SK-N-SH (cell line): ENCODE results near the gene FATE1. TPM values are rescaled to one million over a fixed set of nuclear protein-coding genes. Genes with fewer than 3 reads are reported as not detected.

Experiments used
- CTCF ChIA-PET: fragments of 300-600, 350-600 bp; formaldehyde crosslinking; extraction: SDS; loops from one replicate; lab custom pipeline; 2021; lab: Yijun Ruan, JAX
- POLR2A ChIA-PET: fragments of 350-600 bp; sonication (Branson Sonifier 250); formaldehyde crosslinking; extraction: SDS; loops from one replicate; lab custom pipeline; 2020; ENCODE audit warnings: antibody characterized with exemption, inconsistent platforms; lab: Yijun Ruan, JAX
- DNase-seq: peaks from one replicate; pipeline ENCODE4 v3.0.0; 2012
- H2AFZ ChIP-seq: fragments of 200-600 bp; sonication (generic); 2 replicates; pipeline ENCODE4 v1.8.1; 2016; ENCODE audit warnings: antibody characterized with exemption, mild to moderate bottlenecking, low read depth
- H3F3A ChIP-seq: fragments of 200-600 bp; sonication (generic); replicated peaks from 2 replicates; pipeline ENCODE3; 2016; ENCODE audit warnings: antibody characterized with exemption, mild to moderate bottlenecking; ENCODE audit not compliant: insufficient read depth
- H3K27ac ChIP-seq, 2 experiments: fragments of 200-500 bp in 1 of 2; fragments of 200-600 bp in 1 of 2; sonication (Bioruptor generic) in 1 of 2; sonication (generic), shearing (Covaris generic) in 1 of 2; 2 replicates each; pipeline versions ENCODE4 v1.5.1 to v1.6.1; 2014 to 2016; ENCODE audit warnings: low read depth in 2 of 2, inconsistent platforms in 1 of 2, low read length in 1 of 2, mild to moderate bottlenecking in 1 of 2, mixed read lengths in 1 of 2
- H3K27me3 ChIP-seq: fragments of 200-600 bp; sonication (generic), shearing (Covaris generic); 2 replicates; pipeline ENCODE4 v1.6.1; 2016; ENCODE audit warnings: mixed run types; ENCODE audit not compliant: insufficient read depth
- H3K36me3 ChIP-seq, 2 experiments: fragments of 200-500 bp in 1 of 2; fragments of 200-600 bp in 1 of 2; sonication (Bioruptor generic) in 1 of 2; sonication (generic) in 1 of 2; replicated peaks in 1 of 2; 2 replicates each; pipeline versions ENCODE3 to v1.5.1; 2014 to 2016; ENCODE audit warnings: low read length in 1 of 2, mild to moderate bottlenecking in 1 of 2; ENCODE audit not compliant: insufficient read depth in 2 of 2, control insufficient read depth in 1 of 2
- H3K4me1 ChIP-seq, 2 experiments: fragments of 200-500 bp in 1 of 2; fragments of 200-600 bp in 1 of 2; sonication (Bioruptor generic) in 1 of 2; sonication (generic), shearing (Covaris generic) in 1 of 2; 2 replicates each; pipeline versions ENCODE4 v1.5.1 to v1.6.1; 2014 to 2016; ENCODE audit warnings: low read depth in 1 of 2, low read length in 1 of 2, mixed run types in 1 of 2; ENCODE audit not compliant: insufficient read depth in 2 of 2, control insufficient read depth in 1 of 2
- H3K4me2 ChIP-seq: fragments of 200-600 bp; sonication (generic), shearing (Covaris generic); 2 replicates; pipeline ENCODE4 v1.6.1; 2017; ENCODE audit warnings: mixed run types
- H3K4me3 ChIP-seq, 2 experiments: fragments of 200-500 bp in 1 of 2; fragments of 200-600 bp in 1 of 2; sonication (Bioruptor generic) in 1 of 2; sonication (generic), shearing (Covaris generic) in 1 of 2; 2 replicates each; pipeline versions ENCODE4 v1.5.1 to v1.8.1; 2014 to 2016; ENCODE audit warnings: low read depth in 2 of 2, inconsistent platforms in 1 of 2, low read length in 1 of 2, mild to moderate bottlenecking in 1 of 2, mixed read lengths in 1 of 2, moderate library complexity in 1 of 2
- H3K79me2 ChIP-seq: fragments of 200-600 bp; sonication (generic); 2 replicates; pipeline ENCODE4 v1.8.1; 2017; ENCODE audit warnings: mild to moderate bottlenecking; ENCODE audit not compliant: insufficient read depth
- H3K9ac ChIP-seq: fragments of 200-600 bp; sonication (generic); 2 replicates; pipeline ENCODE4 v1.6.1; 2017; ENCODE audit warnings: mixed run types
- H3K9me2 ChIP-seq: fragments of 200-600 bp; sonication (generic); 2 replicates; pipeline ENCODE4 v1.6.1; 2017; ENCODE audit warnings: mixed run types
- H3K9me3 ChIP-seq: fragments of 200-600 bp; sonication (generic); 2 replicates; pipeline ENCODE4 v1.6.1; 2017; ENCODE audit warnings: mixed run types, mild to moderate bottlenecking, moderate library complexity
- H4K20me1 ChIP-seq: fragments of 200-600 bp; sonication (generic); 2 replicates; pipeline ENCODE4 v1.6.1; 2017; ENCODE audit warnings: mild to moderate bottlenecking, mixed run types; ENCODE audit not compliant: insufficient read depth
- CHD2 ChIP-seq: fragments of 150-350 bp; IDR thresholded peaks from 2 replicates; pipeline ENCODE4 v1.6.1; 2018; ENCODE audit warnings: low read length; ENCODE audit not compliant: partially characterized antibody
- CTCF ChIP-seq: fragments of 200-600 bp; sonication (generic); IDR thresholded peaks from 2 replicates; pipeline ENCODE4 v1.6.1; 2017; ENCODE audit warnings: antibody characterized with exemption, mild to moderate bottlenecking, moderate library complexity
- ELF1 ChIP-seq: IDR thresholded peaks from 2 replicates; pipeline ENCODE4 v1.4.0; 2012
- FOSL2 ChIP-seq: IDR thresholded peaks from 2 replicates; pipeline ENCODE4 v1.4.0; 2012; ENCODE audit warnings: low read depth, mild to moderate bottlenecking, moderate library complexity, borderline replicate concordance
- FOXJ3 ChIP-seq: sonication (generic); formaldehyde crosslinking; IDR thresholded peaks from 2 replicates; pipeline ENCODE4 v1.5.1; 2020; ENCODE audit warnings: mild to moderate bottlenecking, missing genetic modification reagents
- FOXM1 ChIP-seq: IDR thresholded peaks from 2 replicates; pipeline ENCODE4 v1.4.0; 2012; ENCODE audit warnings: low read depth, mild to moderate bottlenecking
- GATA2 ChIP-seq: sonication (generic); formaldehyde crosslinking; IDR thresholded peaks from 2 replicates; pipeline ENCODE4 v1.5.0; 2020; ENCODE audit warnings: mild to moderate bottlenecking, missing genetic modification reagents
- IRF3 ChIP-seq: fragments of 150-350 bp; IDR thresholded peaks from 2 replicates; pipeline ENCODE4 v1.6.1; 2016; ENCODE audit warnings: mild to moderate bottlenecking, low read depth, low read length
- JUND ChIP-seq: IDR thresholded peaks from 2 replicates; pipeline ENCODE4 v1.4.0; 2012
- MEF2A ChIP-seq: IDR thresholded peaks from 2 replicates; pipeline ENCODE4 v1.4.0; 2012; ENCODE audit warnings: low read depth, borderline replicate concordance
- MXI1 ChIP-seq: IDR thresholded peaks from 2 replicates; pipeline ENCODE4 v1.6.1; 2012; ENCODE audit warnings: mild to moderate bottlenecking, low read depth, low read length, improper control_type of control experiment
- NFIC ChIP-seq: IDR thresholded peaks from 2 replicates; pipeline ENCODE4 v1.4.0; 2012; ENCODE audit warnings: borderline replicate concordance
- PBX3 ChIP-seq: IDR thresholded peaks from 2 replicates; pipeline ENCODE4; 2012
- POLR2AphosphoS5 ChIP-seq: IDR thresholded peaks from 2 replicates; pipeline ENCODE4 v1.6.1; 2012; ENCODE audit warnings: low read depth, low read length
- RAD21 ChIP-seq: IDR thresholded peaks from 2 replicates; pipeline ENCODE4 v1.6.1; 2012; ENCODE audit warnings: mild to moderate bottlenecking, low read length
- RCOR1 ChIP-seq: fragments of 150-350 bp; IDR thresholded peaks from 2 replicates; pipeline ENCODE4 v1.6.1; 2017; ENCODE audit warnings: antibody characterized with exemption, low read length
- RFX5 ChIP-seq: IDR thresholded peaks from 2 replicates; pipeline ENCODE4 v1.6.1; 2012; ENCODE audit warnings: mild to moderate bottlenecking, improper control_type of control experiment, low read length
- SMC3 ChIP-seq: IDR thresholded peaks from 2 replicates; pipeline ENCODE4 v1.6.1; 2012; ENCODE audit warnings: low read depth, low read length, improper control_type of control experiment
- TEAD4 ChIP-seq: IDR thresholded peaks from 2 replicates; pipeline ENCODE4 v1.4.0; 2012; ENCODE audit warnings: mild to moderate bottlenecking, borderline replicate concordance; ENCODE audit not compliant: insufficient read depth
- USF1 ChIP-seq: IDR thresholded peaks from 2 replicates; pipeline ENCODE4 v1.4.0; 2012; ENCODE audit warnings: low read depth, borderline replicate concordance
- USF2 ChIP-seq: fragments of 150-350 bp; IDR thresholded peaks from 2 replicates; pipeline ENCODE4 v1.6.1; 2017; ENCODE audit warnings: antibody characterized with exemption, low read length, low read depth, borderline replicate concordance
- WGBS: methylation state at CpG from one replicate; pipeline ENCODE4 v1.1.6; 2017; ENCODE audit warnings: low lambda C conversion rate; 5-methylcytosine and 5-hydroxymethylcytosine counted together
- polyA plus RNA-seq, 3 experiments: library from polyadenylated mRNA; depleted of rRNA; stranded (reverse); fragments of >200 nt; gene quantifications; 2 replicates each; pipeline ENCODE4 v1.2.3, GENCODE V29; 2012

FATE1 gene
- polyA plus RNA-seq, 1 of the 3 experiments (the other 2 are of a cell fraction): not detected

- Histone ChIP-seq H3K4me2 (no peak overlapping the region), H3K9me2 (no peaks in the 10 kb centered on the region), H3K27ac (no peak overlapping the region), H2AFZ (no peak overlapping the region), H3K4me1 (no peaks in the 10 kb centered on the region), H3K9ac (no peak overlapping the region), H3F3A (no peaks in the 10 kb centered on the region), H3K9me3 (no peaks in the 10 kb centered on the region), H4K20me1 (no peaks in the 10 kb centered on the region), H3K27me3 (peaks cover 27% of the 10 kb centered on the region; the same call in 1 of the 2 replicates), H3K4me3 (no peak overlapping the region), H3K36me3 (no peaks in the 10 kb centered on the region), H3K79me2 (no peaks in the 10 kb centered on the region)
- TF ChIP-seq JUND (no peak), GATA2 (no peak), FOSL2 (no peak), MXI1 (no peak), IRF3 (no peak), RCOR1 (no peak), CTCF (no peak), MEF2A (no peak), POLR2AphosphoS5 (no peak), RAD21 (no peak), CHD2 (no peak)
- no peak for DNase-seq
- WGBS: 21% methylated on average over 11 of the region's 11 CpGs
- POLR2A ChIA-PET: no interaction called here
- CTCF ChIA-PET: interaction anchor here (1.2 to 3.5 kb wide), 2 partner anchors 878 to 881 kb away, joined by 3 to 11 read pairs; no protein-coding TSS in a partner anchor
Measured at GRCh38 chrX:151754641-151755215, 38.9 kb downstream of the FATE1 start.

- H2AFZ ChIP-seq: no peak overlapping the region
- H3K27ac ChIP-seq: no peak overlapping the region
- H3K4me3 ChIP-seq: no peak overlapping the region
- no peak overlapping the region for H3K4me2 ChIP-seq
- H3K9me2 ChIP-seq: no peaks in the 10 kb centered on the region
- no peaks in the 10 kb centered on the region for H3F3A ChIP-seq
- H3K9ac ChIP-seq: no peak overlapping the region
- H4K20me1 ChIP-seq: no peaks in the 10 kb centered on the region
- H3K9me3 ChIP-seq: no peaks in the 10 kb centered on the region
- 11% methylated on average over 11 of the region's 11 CpGs for whole genome bisulfite sequencing
- no peaks in the 10 kb centered on the region for H3K36me3 ChIP-seq
- H3K27me3 ChIP-seq: peaks cover 37% of the 10 kb centered on the region; the same call in 1 of the 2 replicates
- no peak for DNase-seq
- POLR2A ChIA-PET: no interaction called here
- H3K4me1 ChIP-seq: no peaks in the 10 kb centered on the region
- CTCF ChIA-PET: interaction anchor here (1.2 kb wide), 1 partner anchor 9 kb away, joined by 8 read pairs; no protein-coding TSS in a partner anchor
- no peaks in the 10 kb centered on the region for H3K79me2 ChIP-seq
- TF ChIP-seq GATA2 (no peak), USF1 (no peak), USF2 (no peak), IRF3 (no peak), FOXJ3 (CRISPR knock-in tag) (no peak), TEAD4 (no peak), RFX5 (no peak), FOXM1 (no peak), SMC3 (no peak), ELF1 (no peak), FOSL2 (no peak), PBX3 (no peak), MEF2A (no peak), NFIC (no peak)
Measured at GRCh38 chrX:151759041-151759708, 43.3 kb downstream of the FATE1 start.
